K562 (cell line): ENCODE measurements around the gene ZNF667. TPM values are rescaled to one million over a fixed set of nuclear protein-coding genes. Genes with fewer than 3 reads are reported as not detected.

Experiments used
- CHCHD3 ChIP-seq: fragments of 250-450 bp; sonication (Bioruptor Pico); IDR thresholded peaks from 2 replicates; pipeline ENCODE4 v2.1.2; 2022; ENCODE audit warnings: mild to moderate bottlenecking
- DACH1 ChIP-seq: fragments of 450-650 bp; IDR thresholded peaks from 2 replicates; pipeline ENCODE4 v1.6.1; 2018; ENCODE audit not compliant: partially characterized antibody
- DIDO1 ChIP-seq: fragments of 450-650 bp; IDR thresholded peaks from 2 replicates; pipeline ENCODE4 v1.6.1; 2016; ENCODE audit warnings: low read depth, missing biosample characterization, missing genetic modification characterization
- GABPB1 ChIP-seq: sonication (generic); formaldehyde crosslinking; IDR thresholded peaks from 2 replicates; pipeline ENCODE4 v1.8.0; 2022; ENCODE audit warnings: mild to moderate bottlenecking, missing genetic modification reagents
- HMG20A ChIP-seq: fragments of 450-650 bp; formaldehyde crosslinking; conservative IDR thresholded peaks from 2 replicates; pipeline ENCODE4 v1.4.0; 2020; ENCODE audit warnings: mild to moderate bottlenecking, mixed read lengths
- JUND ChIP-seq, 2 experiments: IDR thresholded peaks; 2 replicates in 1 of 2; 3 replicates in 1 of 2; pipeline ENCODE4 v1.6.1; 2011; ENCODE audit warnings: borderline replicate concordance in 2 of 2, low read depth in 2 of 2, low read length in 2 of 2, improper control_type of control experiment in 1 of 2, missing biosample characterization in 1 of 2, missing genetic modification characterization in 1 of 2, missing genetic modification reagents in 1 of 2
- MCM7 ChIP-seq, 2 experiments: fragments of 450-650 bp; IDR thresholded peaks; 2 replicates each; pipeline ENCODE4 v1.6.1; 2016 to 2018
- MTA1 ChIP-seq: fragments of 450-650 bp; IDR thresholded peaks from 2 replicates; pipeline ENCODE4 v1.6.1; 2017; ENCODE audit warnings: borderline replicate concordance
- PHF21A ChIP-seq: fragments of 450-650 bp; IDR thresholded peaks from 2 replicates; pipeline ENCODE4 v1.6.1; 2017; ENCODE audit warnings: low read depth, borderline replicate concordance
- PPARD ChIP-seq: fragments of 250-450 bp; sonication (Bioruptor Pico); IDR thresholded peaks from 2 replicates; pipeline ENCODE4 v1.8.0; 2022; ENCODE audit warnings: inconsistent platforms, mild to moderate bottlenecking, moderate library complexity
- RBFOX2 ChIP-seq: fragments of 200-400 bp; formaldehyde crosslinking; IDR thresholded peaks from 2 replicates; pipeline ENCODE4 v1.6.1; 2017; ENCODE audit warnings: low read depth, mild to moderate bottlenecking, low read length, moderate library complexity
- SAFB2 ChIP-seq: fragments of 200-400 bp; formaldehyde crosslinking; IDR thresholded peaks from 2 replicates; pipeline ENCODE4 v1.6.1; 2018; ENCODE audit warnings: borderline replicate concordance, low read length, low read depth, moderate library complexity; ENCODE audit not compliant: severe bottlenecking
- ZEB2 ChIP-seq: fragments of 450-650 bp; IDR thresholded peaks from 2 replicates; pipeline ENCODE4 v1.6.1; 2016
- ZNF551 ChIP-seq: fragments of 250-450 bp; sonication (Bioruptor Pico); IDR thresholded peaks from 2 replicates; pipeline ENCODE4 v1.5.0; 2021; ENCODE audit warnings: mild to moderate bottlenecking, moderate library complexity
- polyA plus RNA-seq, 8 experiments: library from polyadenylated mRNA; depleted of rRNA in 4 of 8; stranded (reverse) in 5 of 8; unstranded in 3 of 8; fragments of >200 nt; fragmentation: Nextera tagmentation in 2 of 8; fragmentation: Illumina TruSeq in 1 of 8; extraction: Ambion mirVana in 2 of 8; extraction: Trizol in 1 of 8; gene quantifications; 2 replicates each; pipeline versions ENCODE4 v1.2.1 to v1.2.3, GENCODE V29; 2011 to 2014; ENCODE audit warnings: inconsistent platforms in 1 of 8, missing spikeins in 1 of 8
- total RNA-seq, 7 experiments: library from RNA; depleted of rRNA in 6 of 7; stranded (reverse); fragments of >200 nt in 6 of 7; fragmentation: Illumina TruSeq in 2 of 7; extraction: Trizol in 2 of 7; gene quantifications; 2 replicates each; pipeline versions ENCODE4 v1.2.1 to v1.2.3, GENCODE V29; 2011 to 2021; ENCODE audit warnings: low replicate concordance in 1 of 7
- TF ChIP-seq, protein P1 (sequence below): sonication (generic); formaldehyde crosslinking; IDR thresholded peaks from 2 replicates; pipeline ENCODE4 v1.8.1; 2023; ENCODE audit warnings: mild to moderate bottlenecking, missing genetic modification reagents, moderate library complexity
- TF ChIP-seq, protein P2 (sequence below): fragments of 450-650 bp; formaldehyde crosslinking; conservative IDR thresholded peaks from 2 replicates; pipeline ENCODE4 v1.4.0; 2022; ENCODE audit warnings: mild to moderate bottlenecking, missing genetic modification characterization
- TF ChIP-seq, protein P3 (sequence below): sonication (generic); formaldehyde crosslinking; IDR thresholded peaks from 2 replicates; pipeline ENCODE4 v1.8.1; 2023; ENCODE audit warnings: mild to moderate bottlenecking, missing genetic modification reagents
- TF ChIP-seq, protein P4 (sequence below): sonication (generic); formaldehyde crosslinking; IDR thresholded peaks from 2 replicates; pipeline ENCODE4 v1.8.0; 2022; ENCODE audit warnings: missing genetic modification reagents, mild to moderate bottlenecking, moderate library complexity, borderline replicate concordance
- TF ChIP-seq, protein P5 (sequence below): sonication (generic); formaldehyde crosslinking; IDR thresholded peaks from 2 replicates; pipeline ENCODE4 v1.8.0; 2022; ENCODE audit warnings: mild to moderate bottlenecking, low read depth, missing genetic modification reagents

ZNF667 gene
- total and polyA plus RNA-seq, 9 of the 15 experiments (the other 6 are each of a cell fraction or from before 2014, with no cell fraction given), result not detected

DNA sequence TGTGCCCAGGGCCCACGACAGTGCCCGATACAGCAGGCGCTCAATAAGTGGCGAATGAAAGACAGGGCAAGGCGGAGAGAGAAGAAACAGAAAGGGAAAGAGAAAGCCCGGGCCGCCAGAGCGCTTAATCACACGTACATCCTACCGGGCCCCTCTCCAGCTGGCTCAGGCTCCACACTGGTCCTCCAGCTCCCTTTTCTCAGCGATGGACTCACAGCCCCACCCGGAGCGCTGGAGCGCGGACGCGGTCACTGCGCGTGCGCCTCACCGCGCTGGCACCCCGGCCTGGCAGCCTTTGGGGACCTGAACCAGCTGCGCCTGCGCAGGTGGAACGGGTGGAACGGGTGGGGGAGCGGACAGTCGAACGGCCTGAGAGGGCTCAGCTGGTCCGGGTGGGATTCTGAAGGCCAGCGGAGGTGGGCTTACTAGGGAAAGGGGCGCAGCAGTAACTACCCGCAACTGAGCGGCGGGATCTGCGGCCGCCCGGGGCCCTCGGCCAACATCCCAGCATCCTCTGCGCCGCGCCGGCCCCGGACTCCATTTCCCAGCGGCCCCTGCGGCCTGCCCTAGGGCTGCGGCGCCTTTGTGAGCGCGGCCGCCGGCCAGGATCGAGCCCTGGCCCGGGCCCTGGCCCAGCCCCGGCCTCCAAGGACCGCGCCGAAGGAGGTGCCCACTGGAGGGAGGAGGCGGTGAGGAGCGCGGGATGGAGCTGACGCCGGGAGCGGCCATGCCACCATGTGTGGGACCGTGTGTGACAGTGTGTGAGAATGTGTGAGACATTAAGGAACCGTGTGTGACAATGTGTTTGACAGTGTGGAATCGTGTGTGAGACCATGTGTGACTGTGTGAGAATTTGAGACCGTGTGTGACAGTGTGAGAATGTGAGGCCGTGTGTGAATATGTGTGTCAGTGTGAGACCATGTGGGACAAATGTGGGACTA is 73.1 kb downstream of the ZNF667 start, which contains the start of gene ZNF583 (continued):
- peak; percentile 85 for TF ChIP-seq RBFOX2
- TF ChIP-seq JUND (IDR thresholded peaks at IDR 0.05; ENCODE audit: borderline replicate concordance, low read depth, low read length), result peak; percentile 28; the same call in 1 of the 2 replicates
- no peak; the same call in 2 of the 3 replicates for TF ChIP-seq JUND (tag; IDR thresholded peaks at IDR 0.05; ENCODE audit: borderline replicate concordance, low read depth, low read length)
- TF ChIP-seq, protein P1, sequence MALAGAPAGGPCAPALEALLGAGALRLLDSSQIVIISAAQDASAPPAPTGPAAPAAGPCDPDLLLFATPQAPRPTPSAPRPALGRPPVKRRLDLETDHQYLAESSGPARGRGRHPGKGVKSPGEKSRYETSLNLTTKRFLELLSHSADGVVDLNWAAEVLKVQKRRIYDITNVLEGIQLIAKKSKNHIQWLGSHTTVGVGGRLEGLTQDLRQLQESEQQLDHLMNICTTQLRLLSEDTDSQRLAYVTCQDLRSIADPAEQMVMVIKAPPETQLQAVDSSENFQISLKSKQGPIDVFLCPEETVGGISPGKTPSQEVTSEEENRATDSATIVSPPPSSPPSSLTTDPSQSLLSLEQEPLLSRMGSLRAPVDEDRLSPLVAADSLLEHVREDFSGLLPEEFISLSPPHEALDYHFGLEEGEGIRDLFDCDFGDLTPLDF (CRISPR knock-in tag), result no peak; the same call in 1 of the 2 replicates
- peak; percentile 78 for TF ChIP-seq GABPB1
- TF ChIP-seq, protein P2, sequence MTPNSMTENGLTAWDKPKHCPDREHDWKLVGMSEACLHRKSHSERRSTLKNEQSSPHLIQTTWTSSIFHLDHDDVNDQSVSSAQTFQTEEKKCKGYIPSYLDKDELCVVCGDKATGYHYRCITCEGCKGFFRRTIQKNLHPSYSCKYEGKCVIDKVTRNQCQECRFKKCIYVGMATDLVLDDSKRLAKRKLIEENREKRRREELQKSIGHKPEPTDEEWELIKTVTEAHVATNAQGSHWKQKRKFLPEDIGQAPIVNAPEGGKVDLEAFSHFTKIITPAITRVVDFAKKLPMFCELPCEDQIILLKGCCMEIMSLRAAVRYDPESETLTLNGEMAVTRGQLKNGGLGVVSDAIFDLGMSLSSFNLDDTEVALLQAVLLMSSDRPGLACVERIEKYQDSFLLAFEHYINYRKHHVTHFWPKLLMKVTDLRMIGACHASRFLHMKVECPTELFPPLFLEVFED (CRISPR knock-in tag), result peak; percentile 33; the same call in 1 of the 2 replicates
- no peak for TF ChIP-seq PHF21A
- TF ChIP-seq CHCHD3 (CRISPR knock-in tag), result no peak
- no peak for TF ChIP-seq MCM7 (IDR thresholded peaks at IDR 0.05)
- TF ChIP-seq, protein P3, sequence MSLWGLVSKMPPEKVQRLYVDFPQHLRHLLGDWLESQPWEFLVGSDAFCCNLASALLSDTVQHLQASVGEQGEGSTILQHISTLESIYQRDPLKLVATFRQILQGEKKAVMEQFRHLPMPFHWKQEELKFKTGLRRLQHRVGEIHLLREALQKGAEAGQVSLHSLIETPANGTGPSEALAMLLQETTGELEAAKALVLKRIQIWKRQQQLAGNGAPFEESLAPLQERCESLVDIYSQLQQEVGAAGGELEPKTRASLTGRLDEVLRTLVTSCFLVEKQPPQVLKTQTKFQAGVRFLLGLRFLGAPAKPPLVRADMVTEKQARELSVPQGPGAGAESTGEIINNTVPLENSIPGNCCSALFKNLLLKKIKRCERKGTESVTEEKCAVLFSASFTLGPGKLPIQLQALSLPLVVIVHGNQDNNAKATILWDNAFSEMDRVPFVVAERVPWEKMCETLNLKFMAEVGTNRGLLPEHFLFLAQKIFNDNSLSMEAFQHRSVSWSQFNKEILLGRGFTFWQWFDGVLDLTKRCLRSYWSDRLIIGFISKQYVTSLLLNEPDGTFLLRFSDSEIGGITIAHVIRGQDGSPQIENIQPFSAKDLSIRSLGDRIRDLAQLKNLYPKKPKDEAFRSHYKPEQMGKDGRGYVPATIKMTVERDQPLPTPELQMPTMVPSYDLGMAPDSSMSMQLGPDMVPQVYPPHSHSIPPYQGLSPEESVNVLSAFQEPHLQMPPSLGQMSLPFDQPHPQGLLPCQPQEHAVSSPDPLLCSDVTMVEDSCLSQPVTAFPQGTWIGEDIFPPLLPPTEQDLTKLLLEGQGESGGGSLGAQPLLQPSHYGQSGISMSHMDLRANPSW (CRISPR knock-in tag), result no peak
- TF ChIP-seq, protein P4, sequence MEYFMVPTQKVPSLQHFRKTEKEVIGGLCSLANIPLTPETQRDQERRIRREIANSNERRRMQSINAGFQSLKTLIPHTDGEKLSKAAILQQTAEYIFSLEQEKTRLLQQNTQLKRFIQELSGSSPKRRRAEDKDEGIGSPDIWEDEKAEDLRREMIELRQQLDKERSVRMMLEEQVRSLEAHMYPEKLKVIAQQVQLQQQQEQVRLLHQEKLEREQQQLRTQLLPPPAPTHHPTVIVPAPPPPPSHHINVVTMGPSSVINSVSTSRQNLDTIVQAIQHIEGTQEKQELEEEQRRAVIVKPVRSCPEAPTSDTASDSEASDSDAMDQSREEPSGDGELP (CRISPR knock-in tag), result peak; percentile 85
- peak; percentile 54 for TF ChIP-seq DACH1
- no peak for TF ChIP-seq MTA1
- TF ChIP-seq HMG20A (CRISPR knock-in tag), result no peak
- TF ChIP-seq PPARD, result no peak
- TF ChIP-seq ZNF551 (CRISPR knock-in tag), result no peak
- TF ChIP-seq, protein P5, sequence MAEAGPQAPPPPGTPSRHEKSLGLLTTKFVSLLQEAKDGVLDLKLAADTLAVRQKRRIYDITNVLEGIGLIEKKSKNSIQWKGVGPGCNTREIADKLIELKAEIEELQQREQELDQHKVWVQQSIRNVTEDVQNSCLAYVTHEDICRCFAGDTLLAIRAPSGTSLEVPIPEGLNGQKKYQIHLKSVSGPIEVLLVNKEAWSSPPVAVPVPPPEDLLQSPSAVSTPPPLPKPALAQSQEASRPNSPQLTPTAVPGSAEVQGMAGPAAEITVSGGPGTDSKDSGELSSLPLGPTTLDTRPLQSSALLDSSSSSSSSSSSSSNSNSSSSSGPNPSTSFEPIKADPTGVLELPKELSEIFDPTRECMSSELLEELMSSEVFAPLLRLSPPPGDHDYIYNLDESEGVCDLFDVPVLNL (CRISPR knock-in tag), result no peak
- no peak for TF ChIP-seq ZEB2
- no peak for TF ChIP-seq DIDO1 (tag)
- no peak for TF ChIP-seq SAFB2
